Measurements from ENCODE around the gene ZFP36L2.

Gene ZFP36L2

DNA sequence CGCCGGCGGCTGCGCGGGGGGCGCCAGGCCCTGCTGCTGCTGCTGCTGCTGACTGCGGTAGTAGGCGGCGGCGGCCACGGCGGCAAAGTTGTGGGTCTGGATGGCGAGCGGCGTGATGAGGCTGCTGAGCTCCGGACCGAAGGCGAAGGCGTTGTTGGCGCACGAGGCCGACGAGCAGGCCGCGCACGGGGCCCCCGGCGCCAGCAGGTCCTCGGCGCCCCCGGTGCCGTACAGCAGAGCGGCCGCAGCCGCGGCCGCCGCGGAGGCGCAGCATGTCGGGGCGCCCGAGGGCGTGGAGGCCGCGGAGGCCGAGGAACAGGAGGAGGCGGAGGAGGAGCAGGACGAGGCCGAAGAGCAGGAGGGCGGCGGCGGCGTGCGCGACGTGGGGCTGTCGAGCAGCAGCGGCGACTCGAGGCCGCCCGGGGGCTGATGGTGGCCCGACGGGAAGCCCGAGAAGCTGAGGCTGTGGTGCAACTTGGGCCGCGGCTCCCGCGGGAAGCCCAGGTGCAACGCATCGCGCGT, 1.8 kb downstream of the ZFP36L2 start:
- Histone ChIP-seq H2BK5ac (ENCODE audit: low read length) (no peak overlapping the region), H3K27ac (ENCODE audit: low read depth, low read length) (peak overlapping the region; percentile 85), H3K79me1 (ENCODE audit: low read length) (no peaks in the 10 kb centered on the region), H3K4ac (ENCODE audit: low read depth, low read length) (no peak overlapping the region), H3K18ac (ENCODE audit: low read length) (peak overlapping the region; percentile 19), H3K9ac (ENCODE audit: low read length) (peak overlapping the region; percentile 98), H3K23ac (ENCODE audit: low read length) (peak overlapping the region; percentile 82), H3K4me1 (ENCODE audit: control insufficient read depth, low read depth, low read length) (peaks cover 6% of the 10 kb centered on the region), H3K79me2 (ENCODE audit: control insufficient read depth, insufficient read depth, low read length) (peaks cover 35% of the 10 kb centered on the region), H3K27me3 (ENCODE audit: insufficient read depth, low read length, poor library complexity) (no peaks in the 10 kb centered on the region), H2BK120ac (ENCODE audit: low read depth, low read length) (no peak overlapping the region), H3K56ac (ENCODE audit: low read length) (peak overlapping the region; percentile 98), H3K4me2 (ENCODE audit: low read length) (peak overlapping the region; percentile 75), H2AK5ac (ENCODE audit: low read length) (no peak overlapping the region), H4K8ac (ENCODE audit: low read depth, low read length) (no peak overlapping the region), H3K4me3 (ENCODE audit: low read length) (peak overlapping the region; percentile 92), H4K5ac (ENCODE audit: low read length) (no peak overlapping the region), H3K36me3 (ENCODE audit: control insufficient read depth, insufficient read depth, low read length) (no peaks in the 10 kb centered on the region), H2BK15ac (replicated peaks; ENCODE audit: low read depth) (no peak overlapping the region)
- DNase-seq: peak; percentile 68
- no CpG with 5 or more reads among the region's 74 CpGs for WGBS (ENCODE audit: extremely low coverage, insufficient coverage, low lambda C conversion rate)

DNA sequence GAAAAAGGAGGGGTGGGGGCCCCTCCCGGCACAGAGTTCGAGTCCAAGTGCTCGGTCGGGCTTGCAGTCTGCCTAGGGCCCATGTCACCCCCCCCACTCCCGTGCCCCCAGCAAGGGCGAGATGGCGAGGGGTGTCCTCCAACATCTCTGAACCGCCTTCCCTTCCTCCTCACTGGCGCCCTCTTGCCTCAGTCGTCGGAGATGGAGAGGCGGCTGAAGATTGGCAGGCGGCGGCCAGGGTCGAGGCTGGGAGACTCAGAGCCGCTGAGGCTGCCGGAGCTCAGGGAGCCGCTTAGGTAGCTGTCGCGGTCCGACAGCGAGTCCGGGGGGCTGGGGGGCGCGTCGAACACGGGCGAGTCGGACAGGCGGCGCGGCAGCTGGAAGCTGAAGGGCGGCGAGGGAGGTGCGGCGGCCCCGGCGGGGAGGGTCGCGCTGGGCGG, 2.3 kb downstream of the ZFP36L2 start:
- Histone ChIP-seq H3K36me3 (ENCODE audit: control insufficient read depth, insufficient read depth, low read length) (no peaks in the 10 kb centered on the region), H3K9ac (ENCODE audit: low read length) (peak overlapping the region; percentile 98), H2BK5ac (ENCODE audit: low read length) (no peak overlapping the region), H3K4me3 (ENCODE audit: low read length) (peak overlapping the region; percentile 15), H3K56ac (ENCODE audit: low read length) (peak overlapping the region; percentile 98), H3K27ac (ENCODE audit: low read depth, low read length) (peak overlapping the region; percentile 85), H3K4me1 (ENCODE audit: control insufficient read depth, low read depth, low read length) (peaks cover 9% of the 10 kb centered on the region), H3K18ac (ENCODE audit: low read length) (peak overlapping the region; percentile 19), H2BK120ac (ENCODE audit: low read depth, low read length) (no peak overlapping the region), H4K8ac (ENCODE audit: low read depth, low read length) (no peak overlapping the region), H2AK5ac (ENCODE audit: low read length) (no peak overlapping the region), H3K4me2 (ENCODE audit: low read length) (peak overlapping the region; percentile 75), H3K4ac (ENCODE audit: low read depth, low read length) (no peak overlapping the region), H4K5ac (ENCODE audit: low read length) (no peak overlapping the region), H2BK15ac (replicated peaks; ENCODE audit: low read depth) (no peak overlapping the region), H3K23ac (ENCODE audit: low read length) (peak overlapping the region; percentile 82), H3K27me3 (ENCODE audit: insufficient read depth, low read length, poor library complexity) (no peaks in the 10 kb centered on the region), H3K79me1 (ENCODE audit: low read length) (no peaks in the 10 kb centered on the region), H3K79me2 (ENCODE audit: control insufficient read depth, insufficient read depth, low read length) (peaks cover 35% of the 10 kb centered on the region)
- DNase-seq: peak; percentile 94
- no CpG with 5 or more reads among the region's 41 CpGs for WGBS (ENCODE audit: extremely low coverage, insufficient coverage, low lambda C conversion rate)

DNA sequence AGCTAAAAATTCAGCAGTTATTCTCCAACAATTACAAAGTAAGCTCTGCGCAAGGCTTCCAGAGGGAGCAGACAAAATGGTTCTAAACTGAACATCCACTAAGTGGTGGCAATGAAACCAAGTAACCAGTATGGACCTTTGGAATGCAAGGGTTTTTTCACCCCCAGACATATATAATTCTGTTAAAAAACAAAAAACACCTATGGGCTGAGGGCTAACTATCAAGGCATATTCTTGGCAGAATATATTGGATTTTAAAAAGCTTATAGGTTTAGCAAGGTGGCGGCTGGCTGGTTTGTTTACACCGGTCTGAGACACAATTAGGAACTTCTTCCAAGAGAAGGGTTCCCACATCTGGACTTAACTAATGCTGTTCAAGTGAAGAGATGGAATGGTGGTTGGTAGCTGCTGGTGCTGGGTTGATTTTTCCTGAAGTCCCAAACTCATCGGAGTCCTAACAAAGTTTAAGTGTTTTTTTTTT, 2.8 kb downstream of the ZFP36L2 start:
- Histone ChIP-seq H3K18ac (ENCODE audit: low read length) (no peak overlapping the region), H3K56ac (ENCODE audit: low read length) (peak overlapping the region; percentile 98), H4K5ac (ENCODE audit: low read length) (no peak overlapping the region), H3K4me2 (ENCODE audit: low read length) (peak overlapping the region; percentile 61), H3K9ac (ENCODE audit: low read length) (peak overlapping the region; percentile 98), H3K4me3 (ENCODE audit: low read length) (peak overlapping the region; percentile 42), H3K79me1 (ENCODE audit: low read length) (no peaks in the 10 kb centered on the region), H3K23ac (ENCODE audit: low read length) (no peak overlapping the region), H3K27me3 (ENCODE audit: insufficient read depth, low read length, poor library complexity) (no peaks in the 10 kb centered on the region), H2BK5ac (ENCODE audit: low read length) (no peak overlapping the region), H3K27ac (ENCODE audit: low read depth, low read length) (no peak overlapping the region), H2BK120ac (ENCODE audit: low read depth, low read length) (no peak overlapping the region), H3K79me2 (ENCODE audit: control insufficient read depth, insufficient read depth, low read length) (peaks cover 35% of the 10 kb centered on the region), H3K36me3 (ENCODE audit: control insufficient read depth, insufficient read depth, low read length) (no peaks in the 10 kb centered on the region), H3K4ac (ENCODE audit: low read depth, low read length) (no peak overlapping the region), H2AK5ac (ENCODE audit: low read length) (no peak overlapping the region), H3K4me1 (ENCODE audit: control insufficient read depth, low read depth, low read length) (peaks cover 14% of the 10 kb centered on the region), H4K8ac (ENCODE audit: low read depth, low read length) (no peak overlapping the region), H2BK15ac (replicated peaks; ENCODE audit: low read depth) (no peak overlapping the region)
- no peak for DNase-seq
- WGBS (ENCODE audit: extremely low coverage, insufficient coverage, low lambda C conversion rate): no CpG with 5 or more reads among the region's 4 CpGs

DNA sequence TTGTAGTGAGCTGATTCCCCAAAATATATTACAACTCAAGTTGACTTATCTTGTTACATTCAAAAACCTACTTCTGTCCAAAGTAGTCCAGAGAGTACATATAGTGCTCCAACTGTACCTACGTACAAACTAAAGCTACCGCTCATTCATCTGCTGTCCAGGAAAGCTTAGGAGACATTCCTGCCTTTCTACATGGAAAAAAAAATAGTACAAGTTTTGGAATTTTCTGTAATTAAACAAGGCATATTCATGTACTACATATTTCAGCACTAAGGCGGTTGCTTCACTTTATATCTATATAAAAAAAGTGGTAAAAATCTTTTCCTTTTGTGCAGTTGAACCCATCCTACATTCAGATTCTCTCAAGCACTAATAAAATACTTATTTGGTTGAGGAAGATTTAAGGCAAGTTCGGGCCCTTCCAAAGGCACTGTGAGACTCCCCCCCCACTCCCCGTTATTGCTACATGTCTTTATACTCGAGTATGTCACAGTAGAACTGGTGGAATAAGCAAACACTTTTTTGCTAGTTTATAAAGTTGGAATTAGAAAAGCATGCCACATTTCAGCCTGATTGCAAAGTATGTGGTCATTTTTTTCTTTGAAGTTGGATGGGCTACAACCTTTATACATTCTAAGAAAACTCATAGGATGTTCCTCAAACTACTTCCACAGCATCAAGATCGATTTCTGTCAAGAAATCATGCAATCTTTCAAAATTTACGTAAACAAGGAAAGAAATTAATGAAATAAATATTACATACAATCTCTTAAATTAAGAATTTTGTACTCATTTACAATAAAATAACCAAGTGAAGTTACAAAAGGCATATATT, 3.7 kb downstream of the ZFP36L2 start:
- no CpG with 5 or more reads among the region's 8 CpGs for WGBS (ENCODE audit: extremely low coverage, insufficient coverage, low lambda C conversion rate)
- no peak overlapping the region for H3K23ac ChIP-seq (ENCODE audit: low read length)
- peak overlapping the region; percentile 39 for H3K56ac ChIP-seq (ENCODE audit: low read length)
- H3K9ac ChIP-seq (ENCODE audit: low read length): no peak overlapping the region
- H4K8ac ChIP-seq (ENCODE audit: low read depth, low read length): no peak overlapping the region
- H3K79me2 ChIP-seq (ENCODE audit: control insufficient read depth, insufficient read depth, low read length): peaks cover 35% of the 10 kb centered on the region
- H3K27ac ChIP-seq (ENCODE audit: low read depth, low read length): no peak overlapping the region
- H3K36me3 ChIP-seq (ENCODE audit: control insufficient read depth, insufficient read depth, low read length): no peaks in the 10 kb centered on the region
- no peak overlapping the region for H2AK5ac ChIP-seq (ENCODE audit: low read length)
- H2BK5ac ChIP-seq (ENCODE audit: low read length): no peak overlapping the region
- no peaks in the 10 kb centered on the region for H3K79me1 ChIP-seq (ENCODE audit: low read length)
- H3K4ac ChIP-seq (ENCODE audit: low read depth, low read length): no peak overlapping the region
- H3K18ac ChIP-seq (ENCODE audit: low read length): no peak overlapping the region
- no peak overlapping the region for H3K4me3 ChIP-seq (ENCODE audit: low read length)
- peaks cover 13% of the 10 kb centered on the region for H3K4me1 ChIP-seq (ENCODE audit: control insufficient read depth, low read depth, low read length)
- H4K5ac ChIP-seq (ENCODE audit: low read length): no peak overlapping the region
- no peaks in the 10 kb centered on the region for H3K27me3 ChIP-seq (ENCODE audit: insufficient read depth, low read length, poor library complexity)
- no peak overlapping the region for H2BK120ac ChIP-seq (ENCODE audit: low read depth, low read length)
- H2BK15ac ChIP-seq (replicated peaks; ENCODE audit: low read depth): no peak overlapping the region
- no peak overlapping the region for H3K4me2 ChIP-seq (ENCODE audit: low read length)
- DNase-seq: no peak

DNA sequence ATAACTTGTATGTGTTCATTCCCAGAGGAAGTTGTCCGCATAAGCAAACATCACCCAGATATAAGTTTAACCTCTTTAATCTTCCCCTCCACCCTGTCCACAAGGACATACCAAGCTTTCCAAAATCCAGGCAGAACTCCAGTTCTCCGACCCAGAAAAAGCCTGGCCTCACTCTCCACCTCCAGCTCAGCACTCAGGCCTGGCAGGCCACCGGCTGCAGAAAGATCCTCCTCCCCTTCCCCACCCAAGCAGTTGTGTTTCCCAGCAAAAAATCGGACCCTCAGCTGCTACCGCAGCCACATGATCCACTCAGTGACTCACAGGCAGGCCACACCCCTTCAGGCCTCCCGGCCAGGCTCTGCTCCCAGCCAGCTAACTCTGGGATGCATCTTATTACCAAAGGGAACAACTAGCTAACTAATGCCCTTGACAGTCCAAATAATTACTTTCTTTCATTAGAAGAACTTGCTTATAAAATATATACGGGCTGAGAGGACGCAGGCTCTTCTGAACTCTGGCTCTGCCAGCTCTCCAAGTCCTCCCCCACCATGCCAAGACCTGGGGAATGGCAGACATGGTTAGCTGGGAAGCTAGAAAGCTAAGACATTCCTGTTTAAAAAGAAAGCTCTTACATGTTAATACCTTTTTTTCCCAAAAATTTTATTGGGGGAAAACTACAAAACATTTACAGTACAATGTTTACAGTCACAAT, 4.5 kb downstream of the ZFP36L2 start:
- H3K36me3 ChIP-seq (ENCODE audit: control insufficient read depth, insufficient read depth, low read length): no peaks in the 10 kb centered on the region
- H2BK15ac ChIP-seq (replicated peaks; ENCODE audit: low read depth): no peak overlapping the region
- peaks cover 35% of the 10 kb centered on the region for H3K79me2 ChIP-seq (ENCODE audit: control insufficient read depth, insufficient read depth, low read length)
- peak overlapping the region; percentile 91 for H3K56ac ChIP-seq (ENCODE audit: low read length)
- H3K27ac ChIP-seq (ENCODE audit: low read depth, low read length): peak overlapping the region; percentile 98
- H2BK120ac ChIP-seq (ENCODE audit: low read depth, low read length): no peak overlapping the region
- H4K5ac ChIP-seq (ENCODE audit: low read length): no peak overlapping the region
- H3K4me2 ChIP-seq (ENCODE audit: low read length): peak overlapping the region; percentile 41
- no peak overlapping the region for H4K8ac ChIP-seq (ENCODE audit: low read depth, low read length)
- no peak overlapping the region for H2BK5ac ChIP-seq (ENCODE audit: low read length)
- peak overlapping the region; percentile 73 for H3K9ac ChIP-seq (ENCODE audit: low read length)
- H2AK5ac ChIP-seq (ENCODE audit: low read length): no peak overlapping the region
- no peak overlapping the region for H3K4ac ChIP-seq (ENCODE audit: low read depth, low read length)
- DNase-seq: peak; percentile 98
- H3K18ac ChIP-seq (ENCODE audit: low read length): no peak overlapping the region
- WGBS (ENCODE audit: extremely low coverage, insufficient coverage, low lambda C conversion rate): no CpG with 5 or more reads among the region's 8 CpGs
- H3K4me3 ChIP-seq (ENCODE audit: low read length): no peak overlapping the region
- peaks cover 15% of the 10 kb centered on the region for H3K4me1 ChIP-seq (ENCODE audit: control insufficient read depth, low read depth, low read length)
- no peak overlapping the region for H3K23ac ChIP-seq (ENCODE audit: low read length)
- H3K27me3 ChIP-seq (ENCODE audit: insufficient read depth, low read length, poor library complexity): no peaks in the 10 kb centered on the region
- H3K79me1 ChIP-seq (ENCODE audit: low read length): no peaks in the 10 kb centered on the region

All from mesendoderm (in vitro differentiated cells).